HG03521 (cell line): Measurements from ENCODE around the gene CENPC.
"Not testable (repeated sequence)": the region's sequence is repeated elsewhere in the genome, so short reads cannot be mapped to it uniquely, and the experiment has no call there.

ENCODE experiments used
- ATAC-seq: cut with Tn5 transposase; IDR thresholded peaks from one replicate; pipeline ENCODE4 v1.9.1; 2021; ENCODE audit warnings: mild to moderate bottlenecking, moderate library complexity; ENCODE audit not compliant: unreplicated experiment

Gene CENPC

DNA sequence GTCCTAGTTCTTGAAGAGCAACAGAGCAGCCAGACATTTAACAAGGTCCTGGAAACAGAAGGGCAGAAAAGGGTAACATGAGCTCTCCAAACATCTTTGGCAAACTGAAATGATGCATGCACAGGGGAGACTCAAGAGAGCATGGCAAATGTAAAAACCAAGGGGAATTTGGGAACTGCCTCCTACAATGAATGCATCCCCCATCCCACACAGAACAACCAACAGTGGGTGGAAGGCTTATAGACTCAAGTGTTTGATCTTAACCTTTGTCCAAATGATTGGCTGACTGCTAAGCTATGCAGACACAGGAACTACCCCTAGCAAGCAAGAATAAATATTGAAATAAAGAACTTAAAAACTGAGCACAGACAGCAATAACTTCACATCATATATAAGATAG is 74.4 kb downstream of the CENPC start:
- ATAC-seq = no peak

DNA sequence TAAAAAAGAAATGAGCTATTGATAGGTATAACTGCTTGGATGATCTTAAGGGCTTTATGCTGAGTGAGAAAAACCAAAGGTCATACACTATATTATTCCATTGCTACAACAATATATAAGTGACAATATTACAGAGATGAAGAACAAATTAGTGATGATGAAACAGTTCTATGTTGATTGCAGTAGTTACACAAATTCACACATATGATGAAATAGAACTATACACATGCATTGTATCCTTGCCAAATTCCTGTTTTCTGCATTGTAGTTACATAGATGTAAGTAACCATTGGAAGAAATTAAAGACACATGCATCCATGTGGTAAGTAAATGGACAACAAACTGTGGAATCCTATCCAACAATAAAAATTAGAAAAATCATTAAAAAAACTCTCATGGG is 76.5 kb downstream of the CENPC start:
- no peak for ATAC-seq

DNA sequence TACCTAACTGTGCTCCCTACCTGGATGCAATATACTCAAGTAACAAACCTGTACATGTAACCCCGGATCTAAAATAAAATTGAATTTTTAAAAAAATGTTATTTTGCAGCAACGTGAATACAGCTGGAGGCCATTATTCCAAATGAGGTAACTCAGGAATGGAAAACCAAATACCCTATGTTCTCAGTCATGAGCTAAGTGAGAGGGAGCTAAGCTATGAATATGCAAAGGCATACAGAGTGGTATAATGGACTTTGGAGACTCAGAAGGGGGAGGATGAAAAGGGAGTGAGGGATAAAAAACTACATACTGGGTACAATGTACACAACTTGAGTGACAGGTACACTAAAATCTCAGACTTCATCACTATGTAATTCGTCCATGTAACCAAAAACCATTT is 78.6 kb downstream of the CENPC start:
- no peak for ATAC-seq

DNA sequence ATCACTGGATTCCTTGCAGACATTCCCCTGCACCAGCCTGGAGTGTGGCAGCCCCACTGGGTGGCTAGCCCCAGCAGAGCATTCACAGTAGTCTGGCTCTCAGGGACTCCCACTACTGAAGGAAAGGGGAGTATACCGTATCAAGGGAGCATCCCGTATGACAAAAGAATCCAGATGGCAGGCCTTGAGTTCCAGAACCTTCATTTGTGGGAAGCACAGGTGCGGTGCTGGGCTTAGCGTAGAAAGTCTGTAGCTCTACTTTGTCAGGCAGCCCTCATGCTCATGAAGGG is 79.6 kb downstream of the CENPC start:
- ATAC-seq = no peak

DNA sequence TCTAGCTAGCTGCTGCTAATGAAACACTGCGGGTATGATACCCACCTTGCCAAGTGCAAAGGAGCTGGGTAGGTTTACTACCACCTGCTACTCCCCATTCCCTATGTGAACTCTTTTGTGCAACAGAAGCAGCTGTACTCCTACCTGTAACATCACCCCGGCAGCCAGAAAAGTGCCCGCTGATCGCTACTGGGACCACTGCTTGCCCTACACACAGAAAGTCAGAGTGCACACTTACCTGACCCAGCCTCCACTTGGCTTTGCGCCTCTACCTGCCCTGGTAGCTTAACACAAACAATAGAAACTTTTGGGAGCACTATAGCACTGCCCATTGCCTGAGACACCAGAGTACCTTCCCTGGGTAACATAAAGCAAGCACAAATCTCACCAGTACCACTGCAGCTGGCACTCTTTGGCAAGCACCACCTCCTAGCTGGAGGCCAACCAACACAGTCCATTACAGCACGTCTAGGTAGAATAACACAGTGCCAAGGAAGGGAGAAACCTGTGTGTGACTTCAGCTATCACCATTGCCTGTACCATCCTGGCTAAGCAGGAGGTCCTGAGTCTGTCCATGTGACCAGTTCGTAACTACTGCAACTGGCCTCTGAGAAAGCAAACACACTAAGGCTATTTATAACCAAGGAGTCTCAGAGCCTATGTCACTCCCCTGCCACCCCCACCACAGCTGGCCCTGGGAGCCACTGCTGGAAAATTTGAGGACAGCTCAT is 80.1 kb downstream of the CENPC start:
- ATAC-seq = no peak

DNA sequence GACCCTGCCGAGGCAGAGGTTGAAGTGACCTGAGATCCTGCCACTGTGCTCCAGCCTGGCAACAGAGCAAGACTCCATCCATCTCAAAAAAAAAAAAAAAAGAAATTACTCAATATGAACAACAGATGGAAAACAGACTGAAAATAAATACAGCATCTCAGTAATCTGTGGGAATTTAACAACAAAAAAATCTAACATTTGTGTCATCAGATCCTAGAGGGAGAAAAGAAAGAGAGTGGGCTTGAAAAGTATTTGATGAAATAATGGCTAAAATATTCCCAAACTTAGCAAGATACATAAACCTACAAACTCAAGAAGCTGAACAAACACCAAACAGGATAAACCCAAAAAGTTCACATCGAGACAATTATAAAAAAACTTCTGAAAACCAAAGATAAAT is 84.7 kb downstream of the CENPC start:
- ATAC-seq = no peak

DNA sequence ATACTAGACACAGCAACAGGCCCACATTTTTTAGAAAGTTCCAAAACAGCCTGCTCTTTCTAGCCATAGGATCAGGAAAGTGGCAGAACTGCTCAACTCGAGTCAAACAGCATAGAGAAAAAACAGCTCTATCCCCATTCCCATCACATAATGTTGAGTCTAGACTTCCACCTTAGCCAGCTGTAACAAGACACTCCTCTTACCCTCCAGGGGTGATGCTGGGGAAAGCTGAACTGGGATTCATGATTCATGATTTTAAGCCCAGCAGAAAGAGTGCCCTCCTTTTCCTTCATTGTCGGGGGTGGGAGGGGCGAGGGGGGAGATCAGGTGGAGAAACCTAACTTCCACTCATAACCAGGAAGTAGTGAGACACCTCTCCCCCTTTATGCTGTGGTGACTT is 86.1 kb downstream of the CENPC start:
- ATAC-seq = no peak

DNA sequence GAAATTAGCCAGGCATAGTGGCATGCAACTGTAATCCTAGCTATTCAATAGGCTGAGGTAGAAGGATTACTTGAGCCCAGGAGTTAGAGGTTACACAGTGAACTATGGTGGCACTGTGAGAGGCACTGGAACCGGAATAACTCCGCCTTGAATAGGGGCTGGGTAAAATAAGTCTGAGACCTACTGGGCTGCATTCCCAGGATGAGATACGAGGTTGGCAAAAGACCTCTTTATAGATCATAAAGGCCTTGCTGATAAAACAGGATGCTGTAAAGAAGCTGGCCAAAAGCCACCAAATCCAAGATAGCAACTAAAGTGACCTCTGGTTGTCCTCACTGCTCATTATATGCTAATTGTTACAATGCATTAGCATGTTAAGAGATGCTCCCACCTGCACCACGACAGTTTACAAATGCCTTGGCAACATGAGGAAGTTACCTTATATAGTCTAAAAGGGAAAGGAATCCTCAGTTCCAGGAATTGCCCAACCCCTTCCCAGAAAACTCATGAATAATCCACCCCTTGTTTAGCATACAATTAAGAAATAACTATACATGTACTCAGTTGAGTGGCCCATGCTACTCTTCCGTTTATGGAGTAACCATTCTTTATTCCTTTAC is 88.6 kb downstream of the CENPC start:
- no peak for ATAC-seq

DNA sequence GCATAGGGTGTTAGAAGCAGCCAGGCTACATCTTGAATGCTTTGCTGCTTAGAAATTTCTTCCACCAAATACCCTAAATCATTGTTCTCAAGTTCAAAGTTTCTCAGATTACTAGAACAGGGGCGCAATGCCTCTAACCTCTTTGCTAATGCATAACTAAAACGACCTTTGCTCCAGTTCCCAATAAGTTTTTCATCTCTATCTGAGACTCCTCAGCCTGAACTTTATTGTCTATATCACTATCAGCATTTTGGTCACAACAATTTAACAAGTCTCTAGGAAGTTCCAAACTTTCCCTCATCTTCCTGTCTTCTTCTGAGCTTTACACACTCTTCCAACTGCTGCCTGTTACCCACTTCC is 92.5 kb downstream of the CENPC start:
- ATAC-seq = not testable (repeated sequence)

DNA sequence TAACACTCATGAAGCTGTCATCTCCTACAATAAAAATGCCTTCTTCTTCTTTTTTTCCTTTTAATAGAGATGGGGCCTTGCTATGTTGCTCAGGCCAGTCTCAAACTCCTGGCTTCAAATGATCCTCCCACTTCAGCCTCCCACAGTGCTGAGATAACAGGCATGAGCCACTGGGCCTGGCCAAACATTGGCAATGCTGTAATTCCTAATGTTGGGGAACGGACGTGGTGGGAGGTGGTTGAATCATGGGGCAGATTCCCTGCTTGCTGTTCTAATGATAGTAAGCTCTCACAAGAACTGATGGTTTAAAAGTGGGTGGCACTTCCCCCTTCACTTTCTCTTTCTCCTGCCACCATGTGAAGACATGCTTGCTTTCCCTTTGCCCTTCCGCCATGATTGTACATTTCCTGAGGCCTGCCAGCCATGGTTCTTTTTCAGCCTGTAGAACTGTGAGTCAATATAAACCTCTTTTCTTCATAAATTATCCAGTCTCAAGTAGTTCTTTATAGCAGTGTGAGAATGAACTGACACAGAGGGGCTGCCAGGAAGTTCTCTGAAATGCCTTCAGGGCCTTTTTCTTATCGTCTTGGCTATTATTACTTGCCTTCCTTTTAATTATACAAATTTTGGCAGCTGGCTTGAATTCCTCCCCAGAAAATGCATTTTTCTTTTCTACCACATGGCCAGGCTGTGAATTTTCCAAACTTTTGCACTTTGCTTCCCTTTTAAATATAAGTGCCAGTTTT is 93.0 kb downstream of the CENPC start:
- ATAC-seq = no peak

DNA sequence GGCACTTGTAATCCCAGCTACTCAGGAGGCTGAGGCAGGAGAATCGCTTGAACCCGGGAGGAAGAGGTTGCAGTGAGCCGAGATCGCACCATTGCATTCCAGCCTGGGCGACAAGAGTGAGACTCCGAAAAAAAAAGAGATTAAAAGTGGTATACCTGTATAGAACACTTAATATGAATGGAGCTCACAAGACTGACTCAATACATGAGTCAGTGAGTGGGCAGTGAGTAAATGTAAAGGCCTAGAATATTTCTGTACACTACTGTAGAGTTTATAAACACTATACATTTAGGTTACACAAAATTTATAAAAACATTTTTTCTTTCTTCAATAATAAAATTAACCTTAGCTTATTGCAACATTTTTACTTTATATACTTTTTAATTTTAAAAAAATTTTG is 93.8 kb downstream of the CENPC start:
- no peak for ATAC-seq

DNA sequence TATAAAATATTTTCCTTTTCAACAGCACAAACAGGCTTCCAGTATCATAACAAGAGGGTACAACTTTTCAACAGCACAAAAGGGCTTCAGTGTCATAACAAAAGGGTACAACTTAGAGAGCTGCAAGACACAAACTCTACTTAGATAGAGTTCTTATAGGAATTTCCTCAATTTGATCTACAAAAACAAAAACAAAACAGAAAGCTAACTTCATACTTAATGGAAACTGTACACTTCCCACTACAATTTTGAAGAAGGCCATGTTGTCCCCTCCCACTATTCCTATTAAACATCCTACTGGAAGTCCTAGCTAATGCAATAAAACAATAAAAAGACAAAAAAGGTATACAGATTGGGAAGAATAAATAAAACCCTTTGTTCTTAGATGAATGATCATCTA is 96.7 kb downstream of the CENPC start:
- ATAC-seq = no peak

DNA sequence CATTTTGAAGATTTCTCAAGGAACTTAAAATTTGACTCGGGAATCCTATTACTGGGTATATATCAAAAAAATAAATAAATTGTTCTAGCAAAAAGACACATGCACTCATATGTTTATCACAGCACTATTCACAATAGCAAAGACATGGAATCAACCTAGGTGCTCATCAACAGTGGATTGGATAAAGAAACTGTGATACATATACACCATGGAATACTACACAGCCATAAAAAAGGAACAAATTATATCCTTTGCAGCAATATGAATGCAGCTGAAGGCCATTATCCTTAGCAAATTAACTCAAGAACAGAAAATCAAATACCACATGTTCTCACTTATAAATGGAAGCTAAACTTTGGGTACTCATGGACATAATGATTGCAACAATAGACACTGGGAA is 97.4 kb downstream of the CENPC start:
- no peak for ATAC-seq

DNA sequence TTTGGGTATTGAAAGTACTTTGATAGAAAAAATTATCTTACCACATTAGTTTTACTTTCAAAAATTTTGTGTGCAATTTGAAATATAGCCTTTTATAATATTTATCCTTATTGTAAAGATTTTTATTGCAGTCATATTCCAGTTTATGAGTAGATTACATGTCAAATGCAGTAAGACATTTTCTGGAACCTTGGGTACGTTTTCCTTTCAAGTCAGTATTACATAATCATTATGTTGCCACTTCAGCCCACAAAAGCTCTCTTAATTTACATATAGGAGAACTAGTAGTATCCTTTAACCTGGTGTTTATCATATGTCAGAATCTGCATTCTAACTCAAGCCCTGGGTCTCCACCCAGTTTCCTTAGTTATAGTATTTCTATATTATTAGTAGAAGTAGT is 98.5 kb downstream of the CENPC start:
- no peak for ATAC-seq

DNA sequence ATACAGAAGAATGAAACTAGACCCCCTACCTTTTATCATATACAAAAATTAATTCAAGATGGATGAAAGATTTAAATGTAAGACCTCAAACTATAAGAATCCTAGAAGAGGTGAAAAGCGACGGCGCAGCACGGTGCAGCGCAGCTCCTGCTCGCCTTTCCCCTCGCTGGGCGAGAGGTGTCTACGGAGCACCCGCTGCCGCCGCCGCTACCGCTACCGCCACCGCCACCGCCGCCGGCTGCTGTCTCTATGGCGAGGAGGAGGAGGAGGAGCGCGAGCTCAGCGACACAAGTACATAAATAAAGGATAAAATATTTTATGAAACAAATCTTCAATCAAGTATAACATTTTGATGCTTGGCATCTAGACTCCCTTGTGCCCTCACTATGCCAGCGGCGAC is 99.4 kb downstream of the CENPC start:
- not testable (repeated sequence) for ATAC-seq

DNA sequence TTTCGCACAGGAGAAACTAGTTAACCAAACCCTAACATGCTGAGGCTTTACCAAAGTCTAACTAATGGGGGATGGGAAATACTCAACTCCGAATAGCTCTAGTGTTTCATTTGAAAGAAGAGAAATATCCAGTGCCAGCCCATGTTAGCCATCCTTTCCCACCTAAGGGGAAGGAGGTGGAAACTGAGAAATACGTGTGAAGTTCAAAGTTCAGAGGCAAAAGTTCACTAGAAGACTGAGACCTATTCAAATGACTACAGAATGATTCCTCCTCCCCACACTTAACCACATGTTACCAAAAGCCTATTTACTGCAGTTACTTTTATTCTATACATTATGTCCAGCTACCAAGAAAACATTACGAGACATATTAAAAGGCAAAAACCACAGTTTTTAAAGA is 106.3 kb downstream of the CENPC start:
- no peak for ATAC-seq

DNA sequence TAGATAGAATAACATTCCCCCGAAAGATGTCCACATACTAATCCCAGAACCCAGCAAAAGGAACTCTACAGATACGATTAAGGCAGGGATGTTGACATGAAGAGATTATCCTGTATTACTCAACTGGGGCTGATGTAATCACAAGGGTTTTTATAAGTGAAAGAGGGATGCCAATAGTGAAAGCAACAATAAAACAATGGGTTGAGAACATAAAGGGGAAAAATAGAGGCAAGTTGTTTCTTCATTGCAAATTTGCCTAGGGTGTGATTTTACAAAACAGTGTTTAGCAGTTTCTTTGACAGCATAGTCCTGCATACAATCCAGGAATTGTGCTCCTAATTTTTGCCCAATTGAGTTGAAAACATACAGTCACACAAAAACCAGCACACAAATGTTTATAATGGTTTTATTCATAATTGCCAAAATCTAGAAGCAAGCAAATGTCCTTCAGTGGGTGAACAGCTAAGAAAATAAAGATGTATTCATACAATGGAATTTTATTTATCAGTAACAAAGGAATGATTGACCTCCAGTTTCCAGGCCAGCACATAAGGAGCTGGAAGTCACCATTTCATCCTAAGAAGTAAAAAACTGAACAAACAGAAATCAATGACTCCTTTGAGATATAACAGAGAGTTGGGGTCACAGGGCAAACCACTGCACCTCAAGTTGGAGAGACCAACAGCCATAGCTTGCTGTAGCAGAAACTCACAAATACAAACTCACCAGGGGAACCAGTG is 107.2 kb downstream of the CENPC start:
- ATAC-seq = no peak

DNA sequence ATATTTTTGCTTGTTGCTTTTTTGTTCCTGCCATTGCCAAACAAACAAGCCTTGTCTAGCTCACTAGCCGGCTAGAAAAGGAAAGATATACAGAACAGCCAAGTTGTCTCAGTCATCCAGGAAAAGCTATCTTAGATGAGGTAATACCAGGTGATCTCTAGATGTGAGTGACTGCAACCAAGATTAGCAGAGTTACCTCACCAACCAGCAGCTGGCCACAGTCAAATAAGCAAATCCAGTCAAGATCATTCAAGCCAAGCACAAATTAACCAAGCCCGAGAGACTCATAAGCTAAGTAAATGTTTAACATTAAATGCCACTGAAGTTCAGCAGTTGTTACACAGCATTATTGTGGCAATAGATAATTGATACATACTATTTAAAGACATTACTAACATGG is 108.6 kb downstream of the CENPC start:
- peak; percentile 66 for ATAC-seq

DNA sequence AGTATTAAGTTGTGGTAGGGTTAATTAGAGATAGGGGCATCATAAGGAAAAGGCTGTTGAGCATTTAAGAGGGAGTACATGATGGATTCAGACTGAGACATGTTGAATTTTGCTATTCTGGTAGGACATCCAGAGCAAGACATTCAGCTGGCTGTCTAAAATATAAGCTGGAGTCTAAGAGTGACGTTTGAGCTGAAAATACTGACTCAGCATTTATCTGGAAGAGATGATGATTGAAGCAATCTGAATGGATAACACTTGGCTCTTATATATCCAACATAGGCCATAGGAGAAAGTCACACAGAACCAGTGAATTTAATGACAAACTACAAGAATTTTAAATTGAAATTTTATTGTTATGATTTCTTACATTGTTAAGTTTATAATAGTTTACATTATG is 114.3 kb downstream of the CENPC start:
- ATAC-seq = no peak

DNA sequence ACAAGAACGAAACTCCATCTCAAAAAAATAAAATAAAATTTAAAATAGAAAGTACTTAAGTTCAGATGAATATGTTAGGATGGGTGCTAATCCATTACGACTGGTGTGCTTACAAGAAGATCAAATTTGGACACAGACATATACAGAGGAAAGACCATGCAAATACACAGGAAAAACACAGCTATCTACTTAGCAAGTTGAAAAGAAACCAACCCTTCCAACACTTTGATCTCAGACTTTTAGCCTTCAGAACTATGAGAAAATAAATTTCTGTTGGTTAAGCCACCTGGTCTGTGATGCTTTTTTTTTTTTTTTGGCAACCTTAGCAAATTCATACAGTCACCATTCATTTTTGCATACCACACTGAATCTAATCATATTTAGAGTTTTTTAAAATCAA is 116.5 kb downstream of the CENPC start:
- no peak for ATAC-seq
